Effector memory CD4-positive, alpha-beta T cell (primary cell): ENCODE results near the gene MUC5AC.

Source experiments
- DNase-seq, 3 donors: peaks; one replicate each; pipeline ENCODE4 v3.0.0-alpha.2; 2020
- H3K27ac ChIP-seq: 2 replicates; pipeline ENCODE4 v1.7.0; 2013; ENCODE audit warnings: mild to moderate bottlenecking, low read length, moderate library complexity; ENCODE audit not compliant: insufficient read depth, poor library complexity, severe bottlenecking
- H3K27me3 ChIP-seq: replicated peaks from 2 replicates; pipeline ENCODE4 v1.7.0; 2013; ENCODE audit warnings: mild to moderate bottlenecking, low read length; ENCODE audit not compliant: insufficient read depth, control insufficient read depth, poor library complexity, severe bottlenecking
- H3K36me3 ChIP-seq: 2 replicates; pipeline ENCODE4 v1.7.0; 2013; ENCODE audit warnings: mild to moderate bottlenecking, low read length, moderate library complexity; ENCODE audit not compliant: control insufficient read depth, insufficient read depth
- H3K4me1 ChIP-seq: 2 replicates; pipeline ENCODE4 v1.7.0; 2013; ENCODE audit warnings: low read length, mild to moderate bottlenecking; ENCODE audit not compliant: control insufficient read depth, insufficient read depth, poor library complexity, severe bottlenecking
- H3K4me3 ChIP-seq: 2 replicates; pipeline ENCODE4 v1.7.0; 2013; ENCODE audit warnings: low read length, low read depth, mild to moderate bottlenecking; ENCODE audit not compliant: insufficient read depth, poor library complexity, severe bottlenecking
- H3K9me3 ChIP-seq: 2 replicates; pipeline ENCODE4 v1.7.0; 2013; ENCODE audit warnings: mild to moderate bottlenecking, low read length, moderate library complexity; ENCODE audit not compliant: control insufficient read depth

The MUC5AC gene

DNA sequence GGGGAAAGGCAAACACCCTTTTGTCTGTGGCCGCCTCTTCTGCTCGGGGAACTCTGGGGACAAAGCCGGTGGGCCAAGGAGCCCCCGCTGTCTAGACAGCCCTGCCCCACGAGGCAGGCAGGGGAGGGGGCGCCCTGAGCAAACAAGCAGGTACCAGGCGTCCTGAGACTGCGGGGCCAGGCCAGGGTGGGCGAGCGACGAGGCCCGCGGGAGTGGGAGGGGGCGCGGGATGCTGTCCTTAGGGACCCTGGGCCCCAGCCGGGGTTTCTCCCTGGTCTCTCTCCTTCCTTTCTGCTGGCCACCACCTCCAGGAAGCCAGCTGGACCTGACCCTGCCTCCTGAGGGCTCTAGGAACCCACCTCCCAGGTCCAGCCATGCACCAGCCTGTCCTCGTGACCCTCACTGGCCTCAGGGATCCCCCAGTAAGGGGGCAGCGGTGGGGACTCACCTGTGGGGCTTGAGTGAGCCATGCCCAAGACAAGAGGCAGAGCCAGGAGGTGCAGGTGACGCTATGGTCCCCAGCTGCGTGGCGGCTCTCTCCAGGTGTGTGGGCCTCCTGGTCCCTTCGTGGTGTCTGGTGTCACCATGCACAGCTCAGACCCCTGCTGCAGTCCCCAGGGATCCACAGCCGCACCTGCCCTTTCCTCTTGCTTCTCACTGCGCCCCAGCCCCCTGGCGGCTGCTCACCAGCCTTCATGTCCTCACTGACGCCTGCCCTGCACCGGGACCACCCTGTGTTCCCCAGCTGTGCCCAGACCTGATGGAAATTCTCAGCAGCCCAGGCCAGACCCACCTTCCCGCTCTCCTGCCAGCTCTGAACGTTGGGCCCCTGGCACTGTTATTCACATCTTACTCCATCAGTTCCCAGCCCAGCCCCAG, 26.5 kb upstream of the MUC5AC start:
- no peak for DNase-seq
- Histone ChIP-seq H3K27ac (no peak overlapping the region), H3K4me3 (no peak overlapping the region)

DNA sequence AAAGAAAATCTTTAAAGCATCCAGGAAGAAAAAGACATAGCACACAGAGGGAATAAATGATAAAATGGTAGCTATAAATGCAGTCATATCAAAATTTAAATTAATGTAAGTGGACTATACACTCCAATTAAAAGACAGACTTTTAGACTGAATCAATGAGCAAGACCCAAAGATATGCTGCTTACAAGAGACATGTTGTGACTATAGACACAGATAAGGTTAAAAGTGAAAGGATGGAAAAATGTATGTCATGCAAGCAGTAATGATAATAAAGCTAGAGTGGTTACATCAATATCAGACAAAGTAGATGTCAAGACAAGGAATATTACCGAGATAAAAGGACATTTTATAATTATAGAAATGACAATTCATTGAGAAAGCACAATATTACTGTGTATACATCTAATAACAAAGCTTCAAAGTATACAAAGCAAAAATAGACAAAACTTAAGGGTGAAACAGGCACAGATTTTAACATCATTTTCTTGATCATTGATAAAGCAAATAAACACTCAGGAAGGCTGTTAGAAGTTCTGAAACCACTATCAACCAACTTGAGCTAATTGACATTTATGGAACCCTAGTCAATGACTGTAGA, 22.8 kb upstream of the MUC5AC start:
- no peak for DNase-seq
- Histone ChIP-seq H3K27me3 (no peaks in the 10 kb centered on the region), H3K4me3 (no peak overlapping the region), H3K4me1 (no peaks in the 10 kb centered on the region), H3K36me3 (no peaks in the 10 kb centered on the region), H3K9me3 (no peaks in the 10 kb centered on the region), H3K27ac (no peak overlapping the region)

More for the DNA sequence above, 26.5 kb upstream of the MUC5AC start:
- no peaks in the 10 kb centered on the region for H3K4me1 ChIP-seq
- no peaks in the 10 kb centered on the region for H3K9me3 ChIP-seq
- H3K36me3 ChIP-seq = no peaks in the 10 kb centered on the region
- H3K27me3 ChIP-seq = no peaks in the 10 kb centered on the region

DNA sequence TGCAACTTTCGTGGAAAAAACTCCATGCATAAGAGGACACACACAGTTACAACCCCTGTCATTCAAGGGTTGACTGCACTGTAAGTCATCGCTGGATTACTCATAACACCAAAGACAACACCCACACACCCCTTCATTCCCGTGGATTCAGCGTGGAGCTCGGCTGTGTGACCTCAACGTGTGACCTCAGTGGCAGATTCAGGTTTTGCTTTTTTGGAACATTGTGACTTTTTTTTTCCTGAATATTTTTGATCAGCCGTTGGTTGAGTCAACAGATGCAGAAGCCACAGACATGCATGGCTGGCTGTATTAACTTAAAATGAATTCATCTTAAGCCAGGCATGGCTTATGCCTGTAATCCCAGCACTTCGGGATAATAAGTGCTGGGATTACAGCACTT, 19.7 kb upstream of the MUC5AC start:
- DNase-seq = no peak
- Histone ChIP-seq H3K4me1 (no peaks in the 10 kb centered on the region), H3K27me3 (no peaks in the 10 kb centered on the region), H3K4me3 (no peak overlapping the region), H3K9me3 (no peaks in the 10 kb centered on the region), H3K36me3 (no peaks in the 10 kb centered on the region), H3K27ac (no peak overlapping the region)

DNA sequence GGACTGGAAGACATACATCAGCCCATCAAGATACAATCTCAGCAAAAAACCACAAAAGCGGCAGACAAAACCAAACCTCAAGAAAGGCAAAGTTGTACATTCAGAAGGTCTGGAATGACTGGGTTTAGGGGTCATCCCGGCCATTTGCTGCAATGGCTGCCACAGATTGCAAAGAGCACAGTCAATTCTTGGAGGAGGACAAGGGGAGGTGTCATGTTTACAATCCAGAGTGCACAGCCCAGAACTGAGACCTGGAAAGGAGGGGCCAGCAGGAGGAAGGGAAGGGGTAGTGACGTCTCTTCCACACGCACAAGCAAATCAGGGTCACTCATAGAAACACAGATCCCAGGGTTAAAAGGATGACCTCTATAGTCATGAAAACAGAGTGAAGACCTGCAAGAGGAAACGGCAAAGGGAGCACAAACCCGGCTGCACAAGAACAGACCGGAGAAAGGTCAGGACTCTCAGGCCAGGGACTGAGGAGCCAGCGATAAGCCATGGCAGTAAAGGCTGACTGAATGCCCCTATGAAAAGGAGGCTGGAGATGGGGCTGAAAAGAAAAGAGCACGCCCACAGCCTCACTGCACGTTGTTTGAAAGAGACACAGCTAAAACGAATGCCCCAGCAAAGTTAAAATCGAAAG, 18.2 kb upstream of the MUC5AC start:
- H3K36me3 ChIP-seq = no peaks in the 10 kb centered on the region
- no peak for DNase-seq
- H3K27ac ChIP-seq = no peak overlapping the region
- no peaks in the 10 kb centered on the region for H3K27me3 ChIP-seq
- no peak overlapping the region for H3K4me3 ChIP-seq
- H3K4me1 ChIP-seq = no peaks in the 10 kb centered on the region
- H3K9me3 ChIP-seq = no peaks in the 10 kb centered on the region

DNA sequence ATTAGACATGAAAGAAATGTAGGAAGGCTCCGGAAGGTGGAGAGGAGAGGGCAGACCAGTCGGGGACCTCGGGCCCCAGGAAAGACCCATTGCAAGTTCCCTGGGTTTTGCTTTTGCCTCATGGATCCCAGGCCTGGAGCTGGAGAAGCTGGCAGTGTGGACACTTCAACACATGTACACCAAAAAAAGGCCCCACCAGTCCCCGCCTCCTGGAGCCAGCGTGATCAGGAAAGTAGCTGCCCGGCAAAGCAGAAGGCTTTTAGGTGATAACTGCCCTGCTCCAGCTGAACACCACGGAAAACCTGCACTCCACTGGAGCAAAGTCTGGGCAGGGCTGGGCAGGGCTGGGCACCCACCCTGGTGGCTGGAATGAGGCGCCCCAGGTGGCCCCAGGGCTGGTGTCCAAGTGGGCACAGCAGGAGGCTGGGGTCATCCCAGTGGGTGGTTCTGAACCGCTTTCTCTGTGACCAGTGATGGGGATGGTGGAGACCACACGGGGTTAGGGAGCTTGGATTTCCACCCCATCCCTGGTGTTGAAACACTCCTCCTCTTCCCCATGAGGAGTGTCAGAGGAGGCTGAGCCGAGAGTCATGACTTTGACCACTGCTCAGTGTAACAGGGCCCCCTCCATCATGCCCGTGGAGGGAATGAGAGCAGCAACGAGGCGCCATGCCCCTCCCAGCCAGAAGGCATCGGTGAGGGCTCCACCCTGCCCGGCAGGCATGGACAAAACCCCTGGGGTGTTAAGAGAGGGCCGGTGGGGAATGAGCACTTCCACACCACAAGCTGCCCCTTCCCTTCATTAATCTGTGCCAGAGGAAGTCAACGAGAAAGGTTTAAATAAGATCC, 16.9 kb upstream of the MUC5AC start:
- Histone ChIP-seq H3K36me3 (no peaks in the 10 kb centered on the region), H3K4me3 (no peak overlapping the region), H3K27me3 (no peaks in the 10 kb centered on the region), H3K27ac (no peak overlapping the region), H3K4me1 (no peaks in the 10 kb centered on the region), H3K9me3 (no peaks in the 10 kb centered on the region)
- no peak for DNase-seq

DNA sequence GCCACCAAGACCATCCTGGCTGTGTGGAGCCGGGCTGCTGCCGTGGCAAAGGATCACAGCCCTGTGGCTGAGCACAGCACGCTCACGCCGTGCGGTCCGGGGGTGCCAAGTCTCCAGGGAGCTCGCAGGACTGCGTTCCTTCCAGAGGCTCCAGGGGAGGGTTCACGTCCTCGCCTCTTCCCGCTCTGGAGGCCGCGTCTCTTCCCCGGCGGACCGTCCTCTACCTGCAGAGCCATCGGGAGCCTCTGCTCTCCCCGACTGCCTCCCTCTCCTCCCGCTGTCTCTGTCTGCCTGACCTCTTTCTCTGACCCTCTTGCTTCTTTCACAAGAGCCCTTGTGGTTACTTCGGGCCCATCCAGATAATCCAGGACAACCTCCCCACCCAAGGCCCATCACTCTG, 11.4 kb upstream of the MUC5AC start:
- H3K27ac ChIP-seq = no peak overlapping the region
- DNase-seq = no peak
- H3K4me3 ChIP-seq = no peak overlapping the region
- H3K4me1 ChIP-seq = no peaks in the 10 kb centered on the region
- no peaks in the 10 kb centered on the region for H3K36me3 ChIP-seq
- H3K27me3 ChIP-seq = no peaks in the 10 kb centered on the region
- H3K9me3 ChIP-seq = no peaks in the 10 kb centered on the region

DNA sequence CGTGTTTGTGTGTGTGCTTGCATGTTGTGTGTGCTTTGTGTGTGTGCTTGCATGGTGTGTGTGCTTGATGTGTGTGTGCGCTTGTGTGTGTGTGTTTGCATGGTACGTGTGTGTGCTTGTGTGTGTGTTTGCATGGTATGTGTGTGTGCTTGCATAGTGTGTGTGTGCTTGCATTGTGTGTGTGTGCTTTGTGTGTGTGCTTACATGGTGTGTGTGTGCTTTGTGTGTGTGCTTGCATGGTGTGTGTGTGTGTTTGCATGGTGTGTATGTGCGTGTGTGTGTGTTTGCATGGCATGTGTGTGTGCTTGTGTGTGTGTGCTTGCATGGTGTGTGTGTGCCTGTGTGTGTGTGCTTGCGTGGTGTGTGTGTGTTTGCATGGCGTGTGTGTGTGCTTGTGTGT, 10.0 kb upstream of the MUC5AC start:
- Histone ChIP-seq H3K4me1 (peaks cover 5% of the 10 kb centered on the region), H3K27ac (no peak overlapping the region), H3K9me3 (no peaks in the 10 kb centered on the region), H3K4me3 (no peak overlapping the region), H3K36me3 (no peaks in the 10 kb centered on the region), H3K27me3 (no peaks in the 10 kb centered on the region)
- DNase-seq = no peak

DNA sequence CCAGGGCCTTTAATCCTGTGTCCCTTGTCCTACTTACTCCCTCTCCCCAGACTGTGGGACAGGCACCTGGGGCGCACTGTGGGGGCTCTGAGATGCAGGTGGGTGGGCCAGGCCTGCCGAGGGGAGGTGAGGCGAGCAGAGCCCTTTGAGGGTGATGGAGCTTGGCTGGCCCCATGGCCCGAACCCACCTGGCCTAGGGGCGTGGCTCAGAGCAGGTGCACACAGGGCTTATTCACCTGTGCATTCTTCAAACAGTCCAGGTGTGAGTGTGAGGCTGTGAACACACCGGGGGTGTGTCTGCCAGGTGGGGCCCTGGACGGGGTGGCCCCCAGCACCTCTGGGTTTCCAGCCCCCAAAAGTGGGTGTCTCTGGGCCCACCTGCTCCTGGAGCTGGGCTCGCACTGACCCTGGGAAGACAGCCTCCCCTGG, 9.0 kb upstream of the MUC5AC start:
- Histone ChIP-seq H3K4me3 (no peak overlapping the region), H3K27me3 (no peaks in the 10 kb centered on the region), H3K4me1 (peaks cover 5% of the 10 kb centered on the region), H3K9me3 (no peaks in the 10 kb centered on the region), H3K36me3 (no peaks in the 10 kb centered on the region), H3K27ac (no peak overlapping the region)
- DNase-seq = no peak

DNA sequence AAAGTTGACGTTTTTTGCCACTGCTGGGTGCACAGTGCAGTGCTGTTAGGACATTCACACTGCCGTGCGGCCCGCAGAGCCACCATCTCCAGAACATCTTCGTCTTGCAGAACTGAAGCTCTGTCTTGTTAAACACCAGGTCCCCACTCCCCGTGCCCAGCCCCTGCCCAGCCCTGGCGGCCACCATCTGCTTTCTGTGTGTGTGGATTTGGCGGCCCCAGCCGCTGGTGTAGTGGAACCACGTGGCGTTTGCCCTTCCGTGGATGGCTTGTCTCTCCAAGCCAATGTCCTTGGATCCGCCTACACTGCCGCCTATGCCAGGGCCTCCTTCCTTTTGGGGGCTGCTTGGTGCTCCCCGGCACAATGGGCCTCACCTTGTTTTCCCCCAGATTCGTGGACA, 8.2 kb upstream of the MUC5AC start:
- Histone ChIP-seq H3K27me3 (no peaks in the 10 kb centered on the region), H3K27ac (no peak overlapping the region), H3K36me3 (no peaks in the 10 kb centered on the region), H3K4me1 (peaks cover 5% of the 10 kb centered on the region), H3K9me3 (no peaks in the 10 kb centered on the region), H3K4me3 (no peak overlapping the region)
- no peak for DNase-seq
